Cardiac muscle cell (in vitro differentiated cells and primary cell): Measurements from ENCODE around the gene DNAJC25. TPM values are rescaled to one million over a fixed set of nuclear protein-coding genes. Genes with fewer than 3 reads are reported as not detected.

Experiments used
- DNase-seq, 2 donors: peaks; one replicate each; pipeline versions ENCODE4 v3.0.0 to v3.0.0-alpha.2; 2010 to 2017; ENCODE audit warnings: low read depth in 1 of 2, low spot score in 1 of 2
- H3K27ac ChIP-seq: fragments of 200-600 bp; sonication (generic); 2 replicates; pipeline ENCODE4 v1.5.1; 2016
- H3K27me3 ChIP-seq: fragments of 200-600 bp; sonication (generic); 2 replicates; pipeline ENCODE4 v1.6.0; 2016; ENCODE audit warnings: control low read depth
- H3K36me3 ChIP-seq: fragments of 200-600 bp; sonication (generic); 2 replicates; pipeline ENCODE4 v1.5.1; 2016; ENCODE audit warnings: control low read depth
- H3K4me1 ChIP-seq: fragments of 200-600 bp; sonication (generic); 2 replicates; pipeline ENCODE4 v1.8.1; 2017; ENCODE audit warnings: low read depth, mild to moderate bottlenecking, mixed run types
- H3K4me3 ChIP-seq: fragments of 200-600 bp; sonication (generic); 2 replicates; pipeline ENCODE4 v1.5.1; 2016; ENCODE audit warnings: mild to moderate bottlenecking
- H3K9me3 ChIP-seq: fragments of 200-600 bp; sonication (generic); 2 replicates; pipeline ENCODE4 v1.5.1; 2017; ENCODE audit warnings: low read depth, mild to moderate bottlenecking, control low read depth
- polyA plus RNA-seq: library from polyadenylated mRNA; unstranded; fragments of >200 nt; fragmentation: Nextera tagmentation; extraction: Ambion mirVana; gene quantifications from 2 replicates; pipeline ENCODE4 v1.2.1, GENCODE V29; 2016
- total RNA-seq: library from RNA; depleted of rRNA; stranded (reverse); fragments of >200 nt; gene quantifications from 2 replicates; pipeline ENCODE4 v1.2.3, GENCODE V29; 2016
- TF ChIP-seq, protein P1 (sequence below): IDR thresholded peaks from 2 replicates; pipeline ENCODE4 v1.5.1; 2012; ENCODE audit warnings: low read depth, mild to moderate bottlenecking, low read length

DNAJC25 gene
- total and polyA plus RNA-seq, 2 experiments from 2014 or later = 7.1 to 10.4 TPM

- H3K36me3 ChIP-seq = no peaks in the 10 kb centered on the region
- peaks cover 26% of the 10 kb centered on the region for H3K4me1 ChIP-seq
- DNase-seq = no peak
- H3K27ac ChIP-seq = no peak overlapping the region
- no peaks in the 10 kb centered on the region for H3K9me3 ChIP-seq
- peak overlapping the region; percentile 82 for H3K4me3 ChIP-seq
- TF ChIP-seq, protein P1, sequence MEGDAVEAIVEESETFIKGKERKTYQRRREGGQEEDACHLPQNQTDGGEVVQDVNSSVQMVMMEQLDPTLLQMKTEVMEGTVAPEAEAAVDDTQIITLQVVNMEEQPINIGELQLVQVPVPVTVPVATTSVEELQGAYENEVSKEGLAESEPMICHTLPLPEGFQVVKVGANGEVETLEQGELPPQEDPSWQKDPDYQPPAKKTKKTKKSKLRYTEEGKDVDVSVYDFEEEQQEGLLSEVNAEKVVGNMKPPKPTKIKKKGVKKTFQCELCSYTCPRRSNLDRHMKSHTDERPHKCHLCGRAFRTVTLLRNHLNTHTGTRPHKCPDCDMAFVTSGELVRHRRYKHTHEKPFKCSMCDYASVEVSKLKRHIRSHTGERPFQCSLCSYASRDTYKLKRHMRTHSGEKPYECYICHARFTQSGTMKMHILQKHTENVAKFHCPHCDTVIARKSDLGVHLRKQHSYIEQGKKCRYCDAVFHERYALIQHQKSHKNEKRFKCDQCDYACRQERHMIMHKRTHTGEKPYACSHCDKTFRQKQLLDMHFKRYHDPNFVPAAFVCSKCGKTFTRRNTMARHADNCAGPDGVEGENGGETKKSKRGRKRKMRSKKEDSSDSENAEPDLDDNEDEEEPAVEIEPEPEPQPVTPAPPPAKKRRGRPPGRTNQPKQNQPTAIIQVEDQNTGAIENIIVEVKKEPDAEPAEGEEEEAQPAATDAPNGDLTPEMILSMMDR = no peak
- no peaks in the 10 kb centered on the region for H3K27me3 ChIP-seq
Measured at GRCh38 chr9:111630182-111630963, 761 bp upstream of the DNAJC25 start.

DNA sequence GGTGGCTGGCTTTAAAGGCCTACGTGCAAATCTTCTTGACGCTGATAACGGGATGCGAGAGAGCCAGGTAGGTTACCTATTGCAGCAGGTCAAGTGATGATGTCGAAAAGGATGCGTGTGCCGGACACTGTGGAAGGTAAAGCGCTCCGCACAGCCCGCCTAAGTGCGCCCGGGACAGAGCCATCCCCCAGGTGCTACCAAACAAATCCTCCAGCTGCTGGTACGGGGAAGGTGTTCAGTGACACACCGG lies 245 bp upstream of the DNAJC25 start:
- Histone ChIP-seq H3K27ac (no peak overlapping the region), H3K4me1 (peaks cover 32% of the 10 kb centered on the region), H3K9me3 (no peaks in the 10 kb centered on the region), H3K36me3 (no peaks in the 10 kb centered on the region), H3K4me3 (peak overlapping the region; percentile 82), H3K27me3 (no peaks in the 10 kb centered on the region)
- no peak for DNase-seq
- TF ChIP-seq, protein P1 = no peak

DNA sequence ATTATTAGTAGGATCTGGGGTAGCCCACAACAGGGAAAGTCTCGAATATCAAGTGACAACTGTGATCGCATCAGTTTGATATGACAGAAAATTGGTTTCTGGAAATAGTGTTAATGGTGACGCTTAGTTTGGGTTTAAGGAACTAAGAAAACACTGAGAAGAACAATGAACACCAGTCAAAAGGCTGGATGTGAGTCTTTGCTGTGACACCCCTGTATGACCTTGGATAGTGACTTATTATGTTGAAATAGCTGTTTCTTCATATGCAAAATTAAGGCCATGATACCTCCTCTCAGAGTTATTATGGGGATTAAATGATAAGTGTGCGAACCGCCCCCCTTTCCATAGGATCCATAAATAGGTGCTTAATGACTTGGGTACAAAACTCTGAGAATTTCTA lies 926 bp downstream of the DNAJC25 start:
- H3K9me3 ChIP-seq = no peaks in the 10 kb centered on the region
- TF ChIP-seq, protein P1 = no peak
- peaks cover 2% of the 10 kb centered on the region for H3K27me3 ChIP-seq
- no peaks in the 10 kb centered on the region for H3K36me3 ChIP-seq
- H3K27ac ChIP-seq = no peak overlapping the region
- H3K4me3 ChIP-seq = peak overlapping the region; percentile 82
- peaks cover 33% of the 10 kb centered on the region for H3K4me1 ChIP-seq
- no peak for DNase-seq

GRCh38 chr9:111632695-111633388 lies 1.7 kb downstream of the DNAJC25 start:
- peaks cover 33% of the 10 kb centered on the region for H3K4me1 ChIP-seq
- TF ChIP-seq, protein P1 = no peak
- H3K4me3 ChIP-seq = peak overlapping the region; percentile 82
- H3K27me3 ChIP-seq = peaks cover 8% of the 10 kb centered on the region
- no peak overlapping the region for H3K27ac ChIP-seq
- DNase-seq = no peak
- H3K36me3 ChIP-seq = no peaks in the 10 kb centered on the region
- H3K9me3 ChIP-seq = no peaks in the 10 kb centered on the region

GRCh38 chr9:111633389-111633736 lies 2.2 kb downstream of the DNAJC25 start:
- TF ChIP-seq, protein P1 = no peak
- H3K9me3 ChIP-seq = no peaks in the 10 kb centered on the region
- no peaks in the 10 kb centered on the region for H3K36me3 ChIP-seq
- peaks cover 33% of the 10 kb centered on the region for H3K4me1 ChIP-seq
- H3K27ac ChIP-seq = no peak overlapping the region
- DNase-seq = no peak
- H3K27me3 ChIP-seq = peaks cover 8% of the 10 kb centered on the region
- no peak overlapping the region for H3K4me3 ChIP-seq
